ENCODE measurements around the gene DIPK2A.

DIPK2A gene

DNA sequence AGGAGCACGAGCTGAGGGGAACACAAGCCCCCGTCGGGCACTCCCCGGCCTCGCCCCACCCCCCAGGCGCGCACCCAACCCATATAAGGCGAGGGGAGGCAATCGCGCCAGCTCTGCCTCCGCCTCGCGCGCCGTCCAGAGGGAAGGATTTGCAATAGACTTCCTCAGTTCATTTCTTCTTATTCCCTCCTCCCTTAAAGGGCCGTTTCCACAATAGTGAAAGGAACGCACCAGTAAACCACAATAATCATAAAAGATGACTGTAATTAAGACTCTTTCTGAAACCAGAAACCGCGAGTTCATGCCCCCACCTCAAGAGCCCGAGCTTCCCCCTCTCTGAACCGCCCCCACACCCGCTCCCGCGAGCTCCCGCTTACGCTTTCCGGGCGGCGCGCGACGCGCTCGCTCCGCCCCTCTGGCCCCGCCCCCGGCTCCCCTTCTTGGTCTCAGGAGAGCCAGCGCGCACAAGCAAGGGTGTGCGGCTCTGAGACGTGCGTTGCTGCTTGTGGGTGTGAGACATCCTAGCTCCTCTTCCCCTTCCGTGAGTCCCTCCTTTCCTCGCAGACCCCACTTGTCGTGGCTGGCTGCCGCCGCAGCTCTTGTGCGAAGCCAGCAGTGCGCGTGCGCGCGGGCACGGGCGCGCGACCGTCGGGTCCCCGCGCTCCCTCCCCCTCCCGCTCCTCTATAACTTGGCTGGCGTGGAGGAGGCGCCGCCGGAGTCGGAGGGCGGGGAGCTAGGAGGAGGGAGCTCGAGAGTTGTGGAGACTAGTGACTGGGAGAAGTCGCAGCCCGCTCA lies at the start of gene DIPK2A:
Gene DIPK2A, plus strand, starts transcription at position 465 of the 796 bp plus-strand sequence. CDS start 510 bp downstream, outside the sequence.
- DNase-seq: peak; percentile 96

GRCh38 chr3:143924522-143925285 lies 46.9 kb upstream of the DIPK2A start:
- no peak for DNase-seq

- DNase-seq: no peak
Measured at GRCh38 chr3:143928056-143928455, 43.6 kb upstream of the DIPK2A start.

GRCh38 chr3:143928541-143929255 lies 42.9 kb upstream of the DIPK2A start:
- no peak for DNase-seq

DNA sequence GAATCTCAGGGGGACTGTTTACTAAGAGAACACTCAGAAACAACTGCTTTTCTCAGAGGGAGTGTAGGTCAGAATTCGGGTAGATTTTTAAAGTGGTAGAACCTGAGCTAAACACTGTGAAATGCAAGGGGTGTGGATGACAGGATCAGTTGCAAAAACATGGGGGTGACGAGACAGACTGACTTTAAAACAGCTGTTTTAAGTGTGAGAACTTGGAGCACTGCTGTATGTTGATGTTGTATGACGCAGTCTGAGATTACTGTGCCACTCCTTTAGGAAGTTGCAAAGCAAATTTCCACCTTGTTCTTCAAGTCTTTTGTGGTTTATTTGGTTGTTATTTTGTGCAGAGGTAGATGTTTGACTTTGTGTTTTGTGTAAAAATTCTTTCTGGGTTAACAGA lies 36.8 kb upstream of the DIPK2A start:
- no peak for DNase-seq

GRCh38 chr3:143935678-143936077 lies 35.9 kb upstream of the DIPK2A start:
- no peak for DNase-seq

GRCh38 chr3:143950810-143951209 lies 20.8 kb upstream of the DIPK2A start:
- no peak for DNase-seq

- no peak for DNase-seq
Measured at GRCh38 chr3:143951351-143951971, 20.2 kb upstream of the DIPK2A start.

DNA sequence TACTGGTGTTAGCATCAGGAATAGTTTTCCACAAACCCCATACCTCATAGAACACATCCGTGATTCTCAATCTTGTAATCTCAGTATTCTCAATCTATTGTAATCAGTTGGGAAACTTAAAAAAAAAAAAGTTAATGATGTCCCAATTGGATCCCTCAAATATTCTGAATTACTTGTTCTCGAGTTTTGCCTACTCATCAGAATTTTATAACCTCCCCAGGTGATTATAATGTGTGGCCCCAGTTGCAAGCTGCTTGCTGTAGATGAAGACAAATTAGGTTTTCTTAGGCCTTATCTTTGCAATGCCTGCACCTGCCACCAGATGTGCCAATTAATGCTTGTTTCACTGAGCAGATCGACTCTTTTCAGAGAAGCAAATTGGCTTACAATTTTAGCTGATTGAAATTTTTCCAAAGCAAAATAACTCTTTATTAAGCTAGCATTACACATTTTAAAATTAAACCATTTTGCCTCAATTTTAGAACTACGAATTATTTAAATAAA lies 19.0 kb upstream of the DIPK2A start:
- DNase-seq: no peak

DNA sequence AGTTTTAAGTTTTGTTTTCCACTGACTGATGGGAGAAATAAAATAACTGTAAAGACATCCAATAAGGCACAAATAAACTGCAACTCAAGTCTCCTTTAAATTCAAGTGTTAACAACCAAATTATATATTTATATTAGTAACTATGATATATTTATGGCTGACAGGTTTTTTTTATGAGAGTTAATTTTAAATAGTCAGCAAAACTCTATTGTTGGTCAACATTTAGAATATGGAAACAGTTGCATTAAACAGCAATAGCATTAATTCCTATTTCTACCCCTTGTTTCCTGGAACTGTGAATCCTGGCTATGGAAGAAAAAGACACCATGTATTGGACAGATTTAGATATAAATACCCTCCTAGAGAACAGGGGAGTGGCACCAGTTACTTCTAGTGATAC lies 16.5 kb upstream of the DIPK2A start:
- no peak for DNase-seq

GRCh38 chr3:143956838-143957237 lies 14.8 kb upstream of the DIPK2A start:
- no peak for DNase-seq

DNA sequence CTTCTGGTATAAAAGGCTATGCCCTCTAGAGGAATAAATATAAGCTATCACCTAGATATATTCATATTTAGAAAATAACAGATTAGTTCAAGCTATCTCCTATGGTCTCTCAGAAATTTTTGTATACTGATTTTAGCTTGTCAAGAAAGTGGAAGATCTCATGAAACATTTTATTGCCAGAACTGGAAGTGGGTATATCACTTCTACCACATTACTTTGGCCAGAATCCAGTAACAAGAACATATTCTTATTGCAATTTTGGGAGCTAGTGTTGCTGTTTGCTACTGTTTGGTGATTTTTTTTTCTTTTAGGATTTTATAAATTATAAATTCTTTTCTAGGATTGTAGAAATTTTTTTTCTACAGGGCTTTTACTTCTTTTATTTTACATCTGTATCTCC lies 14.2 kb upstream of the DIPK2A start:
- DNase-seq: no peak

DNA sequence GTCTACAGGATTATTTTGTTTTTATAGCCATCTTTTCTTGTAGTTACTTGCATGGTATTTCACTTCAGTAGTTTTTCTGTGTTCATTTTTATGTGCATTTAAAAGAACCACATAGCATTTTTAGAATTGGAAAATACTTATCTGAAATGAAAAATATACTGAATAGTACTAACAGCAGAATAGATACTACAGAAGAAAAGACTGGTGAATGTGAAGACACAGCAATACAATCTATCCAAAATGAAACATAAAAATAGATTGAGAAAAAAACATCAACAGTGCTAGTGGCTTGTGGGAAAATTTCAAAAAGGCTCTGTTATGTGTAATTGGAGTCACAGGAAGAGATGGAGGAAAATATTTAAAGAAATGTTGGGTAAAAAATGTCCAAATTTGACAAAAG lies 12.7 kb upstream of the DIPK2A start:
- DNase-seq: no peak

- no peak for DNase-seq
Measured at GRCh38 chr3:143961342-143961741, 10.3 kb upstream of the DIPK2A start.

GRCh38 chr3:143963946-143964345 lies 7.7 kb upstream of the DIPK2A start:
- DNase-seq: no peak

GRCh38 chr3:143970773-143971358 lies 757 bp upstream of the DIPK2A start:
- peak; percentile 85 for DNase-seq

GRCh38 chr3:143972155-143972504 lies 507 bp downstream of the DIPK2A start:
- peak; percentile 83 for DNase-seq

DNA sequence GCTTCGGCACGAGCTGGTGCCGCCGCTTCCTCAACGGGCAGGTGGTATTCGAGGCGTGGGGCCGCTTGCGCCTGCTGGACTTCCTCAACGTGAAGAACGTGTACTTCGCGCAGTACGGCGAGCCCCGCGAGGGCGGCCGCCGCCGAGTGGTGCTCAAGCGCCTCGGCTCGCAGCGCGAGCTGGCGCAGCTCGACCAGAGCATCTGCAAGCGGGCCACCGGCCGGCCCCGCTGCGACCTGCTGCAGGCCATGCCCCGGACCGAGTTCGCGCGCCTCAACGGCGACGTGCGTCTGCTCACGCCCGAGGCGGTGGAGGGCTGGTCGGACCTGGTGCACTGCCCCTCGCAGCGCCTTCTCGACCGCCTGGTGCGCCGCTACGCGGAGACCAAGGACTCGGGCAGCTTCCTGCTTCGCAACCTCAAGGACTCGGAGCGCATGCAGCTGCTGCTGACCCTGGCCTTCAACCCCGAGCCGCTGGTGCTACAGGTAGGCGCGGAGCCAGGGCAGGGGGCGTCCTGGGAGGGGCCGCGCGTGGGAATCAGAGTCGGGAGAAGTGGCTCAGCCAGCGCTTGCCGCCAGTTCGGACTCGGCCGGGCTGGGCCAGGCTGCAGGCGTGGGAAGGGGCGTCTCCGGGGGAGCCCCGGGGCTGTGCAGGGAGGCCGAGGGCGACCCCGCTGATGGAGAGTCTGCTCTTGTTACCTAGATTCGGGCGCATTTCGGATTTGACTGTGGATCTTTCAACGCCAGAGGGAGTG lies 1.1 kb downstream of the DIPK2A start:
- DNase-seq: peak; percentile 83

- DNase-seq: peak; percentile 78
Measured at GRCh38 chr3:143973259-143974021, 1.8 kb downstream of the DIPK2A start.

DNA sequence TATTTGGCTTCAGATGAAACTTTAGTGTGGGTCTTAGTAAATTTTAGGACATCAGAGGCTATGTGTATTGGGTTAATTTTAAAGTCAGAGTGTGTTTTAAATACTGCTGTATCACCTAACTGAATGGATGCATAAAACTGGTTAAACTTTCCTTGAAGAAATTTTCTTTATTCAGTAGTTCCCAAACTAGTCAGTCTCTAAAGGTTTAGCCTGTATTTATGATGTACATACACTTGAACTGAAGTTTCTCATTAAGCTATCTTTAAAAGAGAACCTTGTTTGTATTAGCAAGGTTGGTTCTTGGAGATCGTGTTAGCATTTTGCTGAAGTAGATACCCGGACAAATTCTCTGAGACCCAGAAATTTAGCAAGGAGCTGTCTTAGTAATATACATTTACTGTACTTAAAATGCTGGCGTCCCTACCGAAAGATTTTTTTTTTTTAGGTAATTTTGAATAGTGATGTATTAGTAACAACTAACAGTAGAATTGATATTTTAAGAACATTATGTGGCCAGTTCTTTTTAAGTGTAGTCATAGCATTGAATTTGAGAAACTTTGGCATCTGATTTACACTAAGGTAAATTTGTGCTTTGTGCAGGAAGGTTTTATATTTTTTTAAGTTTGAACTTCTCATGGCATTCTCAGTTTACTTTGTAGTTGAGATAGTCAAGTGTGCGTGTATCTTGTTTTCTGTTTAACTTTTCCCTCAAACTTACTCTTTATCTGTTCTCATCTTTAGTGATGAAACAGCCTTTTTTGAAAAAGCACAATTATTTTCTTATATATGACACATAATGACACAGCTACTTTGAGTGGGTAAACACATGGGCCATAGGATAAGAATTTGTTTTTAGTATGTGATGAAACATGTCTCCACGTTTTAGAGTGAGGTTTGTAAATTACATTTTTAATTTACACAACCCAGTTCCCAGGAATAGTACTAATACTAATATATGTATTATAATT lies 2.9 kb downstream of the DIPK2A start:
- DNase-seq: no peak

All from NCI-H526 treated with DMSO at 0.1 percent for 48 hours (cell line).